Pons (tissue), 1 donor: ENCODE data around the gene STUM.
"Not testable (repeated sequence)": the region's sequence is repeated elsewhere in the genome, so short reads cannot be mapped to it uniquely, and the experiment has no call there.

Source experiments
- DNase-seq: peaks from one replicate; pipeline ENCODE4 v3.0.0-alpha.2; 2016; ENCODE audit warnings: low spot score

The STUM gene

DNA sequence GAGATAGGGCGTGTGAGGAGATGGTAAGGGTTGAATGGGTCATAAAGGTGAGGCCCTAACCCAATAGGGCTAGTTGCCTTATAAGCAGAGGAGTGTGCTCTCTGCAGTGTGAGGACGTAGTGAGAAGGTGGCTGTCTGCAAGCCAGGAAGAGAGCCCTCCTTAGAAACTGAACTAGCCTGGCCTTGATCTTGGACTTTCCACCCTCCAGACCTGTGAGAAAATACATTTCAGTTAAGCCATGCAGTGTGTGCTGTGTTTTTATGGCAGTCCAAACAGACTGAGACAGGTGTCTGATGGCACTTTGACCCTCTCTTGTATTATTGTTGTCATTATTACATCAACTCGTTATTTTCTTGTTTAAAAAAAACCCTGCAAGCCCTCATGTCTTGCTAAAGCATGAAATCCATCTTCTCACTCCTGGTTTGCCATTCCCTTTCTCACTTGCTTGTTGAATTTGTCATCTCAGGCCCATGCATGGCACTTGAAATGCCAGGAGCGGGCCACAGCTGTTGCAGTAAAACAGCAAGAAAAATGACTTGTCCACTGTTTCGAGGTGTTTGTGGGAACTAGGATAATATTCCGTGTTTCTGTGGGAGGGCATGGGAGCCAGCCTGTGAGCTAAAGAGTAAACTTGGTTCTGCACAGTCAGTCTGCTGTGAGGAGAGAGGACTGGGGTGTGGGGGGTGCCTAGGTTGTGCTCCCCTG lies 78.6 kb downstream of the STUM start:
- DNase-seq: no peak

DNA sequence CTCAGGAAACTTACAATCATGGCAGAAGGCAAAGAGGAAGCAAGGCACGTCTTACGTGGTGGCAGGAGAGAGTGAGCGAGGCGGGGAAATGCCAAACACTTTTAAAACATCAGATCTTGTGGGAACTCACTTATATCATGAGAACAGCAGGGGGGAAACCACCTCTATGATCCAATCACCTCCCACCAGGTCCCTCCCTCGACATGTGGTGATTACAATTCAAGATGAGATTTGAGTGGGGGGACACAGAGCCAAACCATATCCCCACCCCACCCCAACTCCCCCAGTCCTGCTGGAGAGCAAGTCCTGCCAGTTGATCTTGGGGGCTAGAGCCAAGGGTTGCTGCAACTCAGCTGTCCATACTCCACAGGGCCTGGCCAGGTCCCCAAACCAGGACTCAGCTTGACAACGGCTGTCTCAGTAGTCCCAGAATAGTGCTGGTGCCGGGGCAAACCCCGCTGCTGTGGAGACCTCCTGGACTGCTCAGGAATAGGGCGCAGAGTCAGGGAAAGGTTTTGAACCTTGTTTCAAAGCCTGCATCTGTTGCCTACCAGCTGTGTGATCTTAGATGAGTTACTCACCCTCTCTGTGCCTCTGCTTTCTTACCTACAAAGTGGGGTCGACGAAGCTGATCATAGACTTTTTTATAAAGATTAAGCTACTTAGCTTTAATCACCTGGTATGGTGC lies 79.5 kb downstream of the STUM start:
- no peak for DNase-seq

DNA sequence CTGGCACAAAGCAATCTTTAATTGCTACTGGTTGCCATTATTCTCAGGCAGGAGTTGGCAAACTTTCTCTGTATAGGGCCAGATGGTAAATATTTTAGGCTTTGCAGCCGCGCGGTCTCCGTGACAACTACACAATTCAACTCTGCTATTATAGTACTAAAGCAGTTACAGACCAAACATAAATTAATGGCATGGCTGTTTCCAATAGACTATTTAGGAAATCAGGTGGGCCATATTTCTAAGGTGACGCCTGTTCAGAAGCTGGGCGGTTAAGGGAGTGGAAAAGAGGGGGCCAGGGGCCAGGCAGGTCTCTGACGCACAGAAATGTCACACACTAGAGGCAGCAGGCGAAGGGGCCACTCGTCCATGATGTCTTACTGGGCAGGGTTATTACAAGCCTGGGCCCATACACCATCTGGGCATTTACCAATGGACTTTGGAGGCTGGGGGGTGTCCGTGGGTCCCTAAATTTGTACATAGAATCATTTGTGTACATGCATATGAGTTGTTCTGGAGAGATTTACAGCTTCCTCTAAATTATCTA lies 80.1 kb downstream of the STUM start:
- no peak for DNase-seq

DNA sequence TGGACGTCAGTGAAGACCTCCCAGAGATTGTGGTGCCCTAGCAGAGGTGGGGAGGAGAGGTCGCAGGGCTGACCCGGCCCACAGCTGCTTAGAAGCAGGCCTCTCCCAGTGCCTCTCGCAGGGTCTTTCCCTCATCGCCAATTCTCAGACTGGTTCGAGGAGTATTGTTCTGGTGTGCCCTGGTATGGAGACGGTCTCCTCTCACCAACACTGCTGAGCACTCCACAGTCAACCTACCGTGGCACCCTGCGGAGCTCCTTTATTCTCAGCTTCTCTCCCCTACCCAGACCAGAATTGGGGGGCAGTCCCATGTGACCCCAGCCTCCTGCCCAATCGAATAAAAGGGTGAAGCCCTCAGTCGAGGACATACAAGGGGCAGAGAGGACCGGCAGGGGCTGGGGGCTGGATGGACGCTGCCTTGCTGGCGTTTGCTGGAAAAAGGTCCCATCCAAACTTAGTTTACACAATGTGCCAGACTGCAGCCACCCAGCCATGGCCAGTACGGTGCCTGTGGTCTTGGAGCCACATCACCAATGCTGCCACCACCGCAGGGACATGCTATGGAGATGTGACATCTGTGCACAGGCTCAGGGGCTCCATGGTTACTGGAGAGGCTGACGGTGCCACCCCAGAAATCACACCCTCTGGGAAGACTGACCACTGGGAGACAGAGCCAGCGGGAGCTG lies 80.8 kb downstream of the STUM start:
- no peak for DNase-seq

GRCh38 chr1:226629896-226630550 lies 81.5 kb downstream of the STUM start:
- DNase-seq: no peak

- DNase-seq: no peak
These were observed 82.0 kb downstream of the STUM start for GRCh38 chr1:226630592-226630991.

GRCh38 chr1:226631229-226632000 lies 82.9 kb downstream of the STUM start:
- DNase-seq: no peak

- no peak for DNase-seq
These were observed 83.8 kb downstream of the STUM start for GRCh38 chr1:226632169-226632879.

DNA sequence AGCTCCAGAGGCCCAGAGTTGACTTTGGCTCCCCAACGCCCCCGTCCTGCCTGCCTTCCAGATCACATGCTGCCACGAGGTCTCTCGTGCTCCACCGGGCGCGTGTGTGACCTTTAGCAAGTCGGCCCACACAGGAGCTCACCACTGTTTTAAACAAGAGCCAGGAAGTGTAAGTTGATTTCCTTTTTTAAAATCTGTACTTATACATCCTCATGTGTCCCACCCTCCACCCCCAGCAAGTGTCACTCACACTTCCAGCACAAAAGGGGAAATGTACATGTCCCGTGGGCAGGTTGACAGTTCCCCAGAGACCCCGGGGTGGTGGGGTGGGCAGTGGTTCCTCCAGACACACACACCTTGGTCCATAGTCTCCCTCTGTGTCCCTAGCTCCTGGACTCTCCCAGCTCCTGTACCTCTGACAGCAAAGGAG lies 84.4 kb downstream of the STUM start:
- no peak for DNase-seq

DNA sequence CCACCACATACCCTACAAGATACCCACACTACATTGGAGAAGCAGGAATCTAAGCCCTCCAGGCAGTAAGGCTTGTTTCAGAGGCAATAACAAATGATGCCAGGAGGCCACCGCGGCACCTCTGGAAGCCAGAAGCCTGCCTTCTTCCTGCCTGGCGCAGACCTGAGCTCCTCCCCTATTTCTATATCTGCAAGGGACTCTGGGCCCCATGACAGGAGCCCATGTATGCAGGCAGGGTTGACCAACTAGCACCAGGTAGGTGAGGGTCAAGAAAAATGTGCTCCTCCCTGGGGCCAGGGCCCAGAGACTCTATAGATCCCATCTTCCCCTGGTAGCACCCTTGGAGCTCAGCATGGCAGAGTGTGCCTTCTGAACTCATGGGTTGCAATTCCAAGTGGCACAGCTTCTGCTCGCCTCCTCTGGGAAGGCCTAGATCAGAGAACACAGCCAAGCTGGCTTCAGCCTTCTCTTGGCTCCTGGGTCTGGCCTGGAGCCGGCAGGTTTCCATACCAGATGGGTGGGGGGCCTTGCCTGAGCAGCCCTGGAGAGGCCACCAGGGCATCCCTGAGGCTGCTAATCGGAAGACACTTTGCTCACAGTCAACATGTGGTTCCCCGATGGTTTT lies 85.1 kb downstream of the STUM start:
- DNase-seq: no peak

DNA sequence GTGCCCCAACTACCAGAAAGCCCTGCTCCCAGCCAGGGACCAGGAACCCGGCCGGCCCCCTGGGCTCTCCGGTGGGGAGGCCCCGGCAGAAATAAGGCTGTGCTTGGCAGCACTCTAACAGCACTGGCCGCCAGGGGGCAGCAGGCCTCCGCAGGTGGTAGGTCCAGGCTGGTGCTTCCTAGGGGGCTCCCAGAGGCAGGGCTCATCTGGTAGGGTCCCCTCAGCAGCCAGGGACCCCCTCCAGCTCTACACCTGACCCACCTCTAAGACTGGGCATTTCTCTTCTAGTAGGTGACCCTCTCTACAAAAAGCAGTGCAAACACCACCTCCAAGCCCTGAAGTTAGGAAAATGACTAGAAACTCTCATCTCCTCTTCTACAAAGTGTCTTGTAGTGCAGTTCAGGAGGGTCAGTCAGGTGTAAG lies 85.6 kb downstream of the STUM start:
- DNase-seq: no peak

DNA sequence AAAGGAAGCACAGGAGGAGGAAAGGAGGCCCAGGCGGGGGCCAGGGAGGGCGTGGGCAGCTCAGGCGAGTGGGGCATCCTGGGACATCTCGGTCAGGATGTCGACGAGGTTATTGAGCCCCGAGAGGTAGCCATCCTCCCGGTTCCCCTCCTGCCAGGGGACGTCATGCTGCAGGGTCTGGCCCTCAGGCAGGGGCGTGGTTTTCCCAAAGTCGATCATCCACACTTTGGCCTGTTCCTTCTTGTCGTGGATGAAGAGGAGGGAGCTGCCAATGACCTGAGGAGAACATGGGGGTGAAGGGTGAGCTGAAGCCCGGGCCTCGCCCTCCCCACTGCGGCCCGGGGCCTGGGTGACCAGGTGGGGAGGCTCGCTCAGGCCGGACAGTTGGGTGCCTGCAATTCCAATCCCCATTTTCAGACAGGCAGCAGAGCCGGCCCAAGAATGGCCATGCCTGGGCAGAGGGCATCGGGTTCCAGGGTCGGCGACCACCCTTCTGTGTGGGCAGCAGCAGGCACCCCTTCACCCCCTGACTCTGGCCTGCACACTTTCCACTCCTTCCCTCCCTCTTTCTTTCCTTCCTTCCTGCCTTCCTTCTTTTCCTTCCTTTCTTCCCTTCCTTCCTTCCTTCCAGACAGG lies 86.2 kb downstream of the STUM start:
- no peak for DNase-seq

- DNase-seq: no peak
These were observed 86.9 kb downstream of the STUM start for GRCh38 chr1:226635456-226635941.

DNA sequence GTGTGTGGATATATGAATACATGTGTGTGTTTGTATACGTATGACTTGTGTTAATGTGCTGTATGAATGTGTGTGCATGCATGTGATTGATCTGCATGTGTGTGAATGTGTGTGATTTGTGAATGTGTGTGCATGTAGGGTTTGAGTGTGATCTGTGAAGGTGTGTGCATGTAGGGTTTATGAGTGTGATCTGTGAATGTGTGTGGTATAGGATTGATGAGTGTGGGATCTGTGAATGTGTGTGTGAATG lies 88.2 kb downstream of the STUM start:
- no peak for DNase-seq

DNA sequence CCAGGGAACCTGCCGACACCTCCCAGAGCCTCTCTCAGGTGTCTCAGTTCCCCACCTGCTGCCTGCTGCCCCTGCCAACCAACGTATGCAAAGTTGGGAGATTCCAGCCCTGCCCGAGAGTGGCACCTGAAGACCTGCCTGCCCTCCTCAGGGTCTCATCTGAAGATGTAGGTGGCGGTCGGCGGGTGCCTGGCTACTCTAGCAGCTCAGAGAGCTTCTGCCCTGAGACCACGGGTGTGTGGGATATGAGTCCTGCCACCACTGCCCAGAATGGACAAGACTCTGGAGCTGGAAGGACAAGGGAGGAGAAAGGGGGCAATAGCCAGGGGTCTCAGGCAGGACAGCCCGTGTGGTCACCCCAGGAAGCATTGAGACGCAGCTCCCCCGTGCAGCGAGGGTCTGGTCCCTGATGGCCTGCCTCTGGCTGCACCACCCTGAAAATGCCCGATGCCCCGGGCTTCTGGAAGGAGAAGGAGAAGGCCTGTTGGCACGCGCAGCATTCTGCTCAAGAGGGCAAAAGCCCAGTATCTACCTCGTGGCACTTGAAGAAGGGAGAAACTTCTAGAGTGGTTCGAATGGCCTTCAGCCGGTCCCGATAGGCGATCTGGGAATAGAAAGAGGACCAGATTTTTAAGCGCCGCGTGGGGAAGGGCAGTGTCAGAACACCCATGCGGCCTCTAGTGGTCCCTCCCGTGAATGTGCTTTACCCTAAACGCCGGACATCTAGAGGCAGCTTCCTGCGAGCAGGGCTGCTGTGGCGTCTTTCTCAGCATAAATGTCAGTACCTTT lies 88.8 kb downstream of the STUM start:
- no peak for DNase-seq

DNA sequence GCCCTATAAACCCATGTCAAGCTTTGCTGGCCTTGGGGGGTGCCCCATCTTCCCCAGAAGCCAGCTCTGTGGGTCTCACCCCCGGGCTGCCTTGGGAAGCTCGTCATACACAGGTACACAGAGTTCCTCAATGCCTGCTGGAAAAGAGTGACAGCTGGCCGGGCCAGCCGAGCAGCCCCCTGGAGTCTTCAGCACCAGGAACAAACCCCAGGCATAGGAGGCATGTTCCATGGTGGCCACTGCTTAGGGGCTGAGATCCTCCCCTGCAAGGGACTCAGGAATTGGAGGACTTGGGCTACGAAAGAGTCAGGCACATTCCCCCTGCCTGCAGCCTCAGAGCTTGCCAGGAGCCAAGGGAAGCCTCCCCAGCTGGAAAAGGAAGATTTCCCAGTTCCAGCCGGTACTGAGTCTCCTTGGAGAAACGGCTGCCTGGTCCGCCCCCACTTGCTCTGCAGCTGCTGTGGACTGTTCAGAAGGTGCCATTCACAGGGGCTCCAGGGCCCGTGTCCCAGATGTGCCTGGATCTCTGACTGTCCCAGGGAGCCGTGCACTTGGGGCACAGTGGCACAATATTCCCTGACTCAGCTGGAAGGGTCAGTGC lies 89.5 kb downstream of the STUM start:
- DNase-seq: no peak

DNA sequence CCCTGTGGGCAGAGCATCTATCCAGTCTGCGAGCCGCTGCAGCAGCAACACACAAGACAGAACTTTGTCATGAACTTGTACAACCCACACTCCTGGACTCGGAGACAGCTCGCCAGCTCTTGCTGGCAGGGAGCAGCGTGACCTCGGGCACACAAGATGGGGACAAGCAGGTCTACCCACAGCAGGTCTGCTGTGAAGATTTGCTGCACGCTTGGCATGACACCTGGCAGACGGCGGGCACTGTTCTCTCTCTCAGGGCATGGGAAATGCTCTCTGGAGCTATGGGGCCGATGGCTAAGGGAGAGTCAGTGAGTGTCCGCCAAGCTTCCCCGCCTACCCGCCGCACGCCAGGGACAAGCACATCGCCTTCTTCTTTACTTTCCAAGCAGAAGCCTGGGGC lies 90.0 kb downstream of the STUM start:
- DNase-seq: no peak

DNA sequence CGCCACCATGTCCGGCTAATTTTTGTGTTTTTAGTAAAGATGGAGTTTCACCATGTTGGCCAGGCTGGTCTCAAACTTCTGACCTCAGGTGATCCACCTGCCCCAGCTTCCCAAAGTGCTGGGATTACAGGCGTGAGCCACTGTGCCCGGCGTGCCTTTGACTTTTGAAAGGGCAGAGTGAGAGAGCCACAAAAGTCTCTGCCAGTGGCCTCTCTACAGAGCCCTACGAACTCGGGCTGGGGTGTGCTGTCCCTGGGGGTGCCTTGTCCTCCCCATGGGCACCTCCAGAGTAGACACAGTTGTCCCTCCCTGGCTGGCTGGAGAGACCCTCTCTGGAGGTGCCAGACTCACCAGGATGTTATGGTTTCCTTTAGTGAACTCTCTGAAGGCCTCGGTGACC lies 90.6 kb downstream of the STUM start:
- DNase-seq: not testable (repeated sequence)

DNA sequence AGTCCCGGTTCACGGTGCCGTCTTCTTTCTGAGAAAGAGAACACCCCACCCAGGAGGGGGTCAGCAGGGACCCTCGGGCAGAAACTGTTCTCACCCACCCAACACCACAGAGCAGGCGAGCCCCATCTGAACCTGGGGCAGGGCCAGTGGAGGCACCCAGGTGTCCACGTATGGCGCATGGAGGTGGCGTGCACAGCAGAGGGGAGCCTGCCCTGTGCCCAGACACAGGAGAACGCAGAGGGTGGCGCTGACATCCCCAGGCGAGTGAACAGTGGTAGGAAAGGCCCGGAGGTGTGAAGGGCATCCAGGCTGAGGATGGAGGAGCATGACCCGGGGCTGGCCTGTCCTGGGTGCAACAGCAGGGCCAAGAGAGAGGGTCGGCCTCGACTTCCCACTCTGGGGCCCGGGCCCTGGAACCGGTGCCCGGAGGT lies 91.1 kb downstream of the STUM start:
- no peak for DNase-seq
